IMR-90 (cell line): Measurements from ENCODE around the gene DEFB119. TPM values are rescaled to one million over a fixed set of nuclear protein-coding genes. Genes with fewer than 3 reads are reported as not detected.

Experiments
- ATAC-seq: fragments of 200-7000 bp; cut with Tn5 transposase; 2 replicates; pipeline ENCODE4 v1.9.1; 2020; ENCODE audit warnings: low read depth, mild to moderate bottlenecking, moderate library complexity
- BruUV-seq: library from RNA; stranded (reverse); fragments of 400-500 nt; replicated peaks from 2 replicates; lab custom pipeline; 2021; lab: Mats Ljungman, UMichigan
- CTCF ChIA-PET: fragments of 300-600 bp; formaldehyde crosslinking; extraction: SDS; loops from one replicate; lab custom pipeline; 2021; ENCODE audit warnings: antibody characterized with exemption; lab: Yijun Ruan, JAX
- POLR2A ChIA-PET: fragments of 300-600 bp; sonication (Branson Sonifier 250); formaldehyde crosslinking; loops from one replicate; lab custom pipeline; 2022; ENCODE audit warnings: antibody characterized with exemption; ENCODE audit not compliant: unreplicated experiment; lab: Charles Lee
- DNase-seq: peaks from one replicate; pipeline ENCODE4 v3.0.0; 2013
- H2AFZ ChIP-seq: replicated peaks from 2 replicates; pipeline ENCODE3; 2013; ENCODE audit warnings: low read length, mild to moderate bottlenecking; ENCODE audit not compliant: poor library complexity
- H2AK5ac ChIP-seq: 2 replicates; pipeline ENCODE4 v1.6.1; 2013; ENCODE audit warnings: low read depth, low read length, inconsistent platforms
- H2AK9ac ChIP-seq: replicated peaks from 2 replicates; pipeline ENCODE3; 2013; ENCODE audit warnings: mild to moderate bottlenecking, low read depth, low read length, moderate library complexity; ENCODE audit not compliant: poor library complexity
- H2BK120ac ChIP-seq: 2 replicates; pipeline ENCODE4 v1.6.1; 2013; ENCODE audit warnings: low read depth, low read length, inconsistent platforms
- H2BK15ac ChIP-seq: 3 replicates; pipeline ENCODE4 v1.6.1; 2013; ENCODE audit warnings: low read depth, low read length, inconsistent platforms
- H2BK20ac ChIP-seq: 2 replicates; pipeline ENCODE4 v1.6.1; 2013; ENCODE audit warnings: low read depth, mild to moderate bottlenecking, inconsistent platforms, low read length, moderate library complexity
- H2BK5ac ChIP-seq: 2 replicates; pipeline ENCODE4 v1.6.1; 2013; ENCODE audit warnings: mild to moderate bottlenecking, low read depth, low read length, inconsistent platforms; ENCODE audit not compliant: poor library complexity, severe bottlenecking
- H3K14ac ChIP-seq: replicated peaks from 2 replicates; pipeline ENCODE4 v1.6.1; 2013; ENCODE audit warnings: low read depth, low read length, inconsistent platforms
- H3K18ac ChIP-seq: 2 replicates; pipeline ENCODE4 v1.6.1; 2013; ENCODE audit warnings: low read depth, low read length, control low read depth
- H3K23ac ChIP-seq: 2 replicates; pipeline ENCODE4 v1.6.1; 2013; ENCODE audit warnings: low read depth, low read length, inconsistent platforms
- H3K27ac ChIP-seq: 2 replicates; pipeline ENCODE4 v1.5.1; 2013; ENCODE audit warnings: mild to moderate bottlenecking, control low read depth, low read length; ENCODE audit not compliant: insufficient read depth
- H3K27me3 ChIP-seq: 2 replicates; pipeline ENCODE4 v1.6.1; 2013; ENCODE audit warnings: low read length; ENCODE audit not compliant: control insufficient read depth, insufficient read depth
- H3K36me3 ChIP-seq: 2 replicates; pipeline ENCODE4 v1.6.1; 2013; ENCODE audit warnings: low read length, mixed read lengths; ENCODE audit not compliant: control insufficient read depth, insufficient read depth
- H3K4ac ChIP-seq: 2 replicates; pipeline ENCODE4 v1.6.1; 2013; ENCODE audit warnings: low read depth, low read length, inconsistent platforms
- H3K4me1 ChIP-seq: 2 replicates; pipeline ENCODE4 v1.6.1; 2013; ENCODE audit warnings: low read length, mixed read lengths; ENCODE audit not compliant: control insufficient read depth, insufficient read depth
- H3K4me2 ChIP-seq: 2 replicates; pipeline ENCODE4 v1.6.1; 2013; ENCODE audit warnings: low read depth, mild to moderate bottlenecking, control low read depth, low read length, moderate library complexity
- H3K4me3 ChIP-seq: 2 replicates; pipeline ENCODE4 v1.5.1; 2013; ENCODE audit warnings: low read depth, mild to moderate bottlenecking, control low read depth, low read length, moderate library complexity; ENCODE audit not compliant: insufficient read depth
- H3K56ac ChIP-seq: 2 replicates; pipeline ENCODE4 v1.6.1; 2013; ENCODE audit warnings: low read length, inconsistent platforms; ENCODE audit not compliant: insufficient read depth; ENCODE audit errors: extremely low read depth
- H3K79me1 ChIP-seq, 2 experiments: 2 replicates each; pipeline ENCODE4 v1.6.1; 2013; ENCODE audit warnings: low read length in 2 of 2, inconsistent platforms in 1 of 2, low read depth in 1 of 2
- H3K9ac ChIP-seq: 2 replicates; pipeline ENCODE4 v1.6.1; 2013; ENCODE audit warnings: low read depth, low read length, control low read depth
- H3K9me1 ChIP-seq: 2 replicates; pipeline ENCODE4 v1.6.1; 2013; ENCODE audit warnings: low read length, inconsistent platforms; ENCODE audit not compliant: insufficient read depth
- H3K9me3 ChIP-seq: 2 replicates; pipeline ENCODE4 v1.6.1; 2013; ENCODE audit warnings: low read length; ENCODE audit not compliant: control insufficient read depth, insufficient read depth
- H4K20me1 ChIP-seq: 2 replicates; pipeline ENCODE4 v1.6.1; 2013; ENCODE audit warnings: low read length, inconsistent platforms; ENCODE audit not compliant: insufficient read depth
- H4K5ac ChIP-seq: 2 replicates; pipeline ENCODE4 v1.6.1; 2013; ENCODE audit warnings: mild to moderate bottlenecking, low read depth, low read length, control low read depth
- H4K8ac ChIP-seq, 2 experiments: 2 replicates each; pipeline ENCODE4 v1.6.1; 2013; ENCODE audit warnings: low read depth in 2 of 2, low read length in 2 of 2, control low read depth in 1 of 2, inconsistent platforms in 1 of 2
- H4K91ac ChIP-seq: 2 replicates; pipeline ENCODE4 v1.6.1; 2013; ENCODE audit warnings: low read depth, low read length, inconsistent platforms; ENCODE audit not compliant: insufficient read depth
- BHLHE40 ChIP-seq: fragments of 150-350 bp; IDR thresholded peaks from 2 replicates; pipeline ENCODE4 v1.6.1; 2016; ENCODE audit warnings: mild to moderate bottlenecking, low read depth, low read length
- CEBPB ChIP-seq: IDR thresholded peaks from 2 replicates; pipeline ENCODE4 v1.6.1; 2012; ENCODE audit warnings: low read depth, low read length, improper control_type of control experiment
- CHD1 ChIP-seq: IDR thresholded peaks from 2 replicates; pipeline ENCODE4 v1.6.1; 2012; ENCODE audit warnings: low read depth, low read length, improper control_type of control experiment
- FOS ChIP-seq: fragments of 150-350 bp; IDR thresholded peaks from 2 replicates; pipeline ENCODE4 v1.6.1; 2016; ENCODE audit warnings: low read depth, low read length
- MAFK ChIP-seq: IDR thresholded peaks from 2 replicates; pipeline ENCODE4 v1.6.1; 2012; ENCODE audit warnings: low read depth, low read length, improper control_type of control experiment
- MXI1 ChIP-seq: IDR thresholded peaks from 2 replicates; pipeline ENCODE4 v1.6.1; 2012; ENCODE audit warnings: low read depth, mild to moderate bottlenecking, low read length, moderate library complexity, borderline replicate concordance
- POLR2A ChIP-seq: IDR thresholded peaks from 2 replicates; pipeline ENCODE4 v1.6.1; 2012; ENCODE audit warnings: mild to moderate bottlenecking, low read depth, low read length
- RAD21 ChIP-seq: IDR thresholded peaks from 2 replicates; pipeline ENCODE4 v1.6.1; 2012; ENCODE audit warnings: low read length, improper control_type of control experiment
- SMC3 ChIP-seq: fragments of 150-350 bp; IDR thresholded peaks from 2 replicates; pipeline ENCODE4 v1.6.1; 2016; ENCODE audit warnings: low read depth, mild to moderate bottlenecking, antibody characterized with exemption, low read length, moderate library complexity
- WGBS, 2 experiments: methylation state at CpG; one replicate each; pipeline versions ENCODE4 v1.1.5 to v1.1.7; 2013; ENCODE audit warnings: missing lambda C conversion rate in 2 of 2; ENCODE audit not compliant: insufficient read length in 1 of 2; ENCODE audit errors: extremely low coverage in 2 of 2; 5-methylcytosine and 5-hydroxymethylcytosine counted together
- dilution Hi-C: fragments of 300-500 bp; cut with HindIII; formaldehyde crosslinking; loops from one replicate; pipeline ENCODE4 v1.14.3; 2018; ENCODE audit warnings: low sequenced_read_pairs; ENCODE audit not compliant: unreplicated experiment
- in situ Hi-C: fragments of 300-500 bp; cut with MboI; formaldehyde crosslinking; loops from 3 replicates; pipeline ENCODE4 v1.14.3; 2019; ENCODE audit warnings: low sequenced_read_pairs, inconsistent platforms, mixed read lengths
- intact Hi-C: fragments of 100-400 bp; cut with micrococcal nuclease; formaldehyde crosslinking; loops from 2 replicates; pipeline ENCODE4 v1.10.0; 2022
- polyA plus RNA-seq, 3 experiments: library from polyadenylated mRNA; depleted of rRNA; stranded (reverse); fragments of >200 nt; gene quantifications; 2 replicates each; pipeline ENCODE4 v1.2.3, GENCODE V29; 2012; ENCODE audit warnings: low replicate concordance in 1 of 3
- total RNA-seq: library from RNA; depleted of rRNA; stranded (reverse); fragments of >200 nt; gene quantifications from 2 replicates; pipeline ENCODE4 v1.2.3, GENCODE V29; 2012
- TF ChIP-seq, protein P1 (sequence below): fragments of 150-350 bp; IDR thresholded peaks from 2 replicates; pipeline ENCODE4 v1.6.1; 2016; ENCODE audit warnings: low read depth, mild to moderate bottlenecking, low read length, moderate library complexity, borderline replicate concordance
- TF ChIP-seq, protein P2 (sequence below): fragments of 150-350 bp; IDR thresholded peaks from 2 replicates; pipeline ENCODE4 v1.6.1; 2017; ENCODE audit warnings: mild to moderate bottlenecking, antibody characterized with exemption, low read length, low read depth
- TF ChIP-seq, protein P3 (sequence below): conservative IDR thresholded peaks from 2 replicates; pipeline ENCODE4 v1.5.1; 2012; ENCODE audit warnings: mild to moderate bottlenecking, low read depth, low read length, improper control_type of control experiment

The DEFB119 gene
- total and polyA plus RNA-seq, 2 of the 4 experiments (the other 2 are of a cell fraction): not detected

DNA sequence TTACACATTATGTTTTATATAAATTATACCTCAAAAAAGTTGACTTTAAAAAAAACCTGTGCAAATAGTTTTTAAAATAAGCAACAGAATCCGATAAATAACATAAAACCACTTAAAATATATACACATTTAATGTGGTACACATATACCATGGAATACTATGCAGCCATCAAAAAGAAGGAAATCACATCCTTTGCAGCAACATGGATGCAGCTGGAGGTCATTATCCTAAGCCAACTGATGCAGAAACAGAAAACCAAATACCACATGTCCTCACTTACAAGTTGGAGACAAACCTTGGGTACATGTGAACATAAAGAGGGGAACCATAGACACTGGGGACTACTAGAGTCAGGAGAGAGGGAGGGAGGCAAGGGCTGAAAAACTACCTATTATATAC, 19.6 kb upstream of the DEFB119 start:
- no peaks in the 10 kb centered on the region for H3K79me1 ChIP-seq
- H4K5ac ChIP-seq: no peak overlapping the region
- H3K14ac ChIP-seq: no peak overlapping the region
- no peak overlapping the region for H2AK5ac ChIP-seq
- no peak overlapping the region for H4K91ac ChIP-seq
- no peak overlapping the region for H2BK15ac ChIP-seq
- no peak overlapping the region for H2BK5ac ChIP-seq
- H3K27ac ChIP-seq: no peak overlapping the region
- H2BK20ac ChIP-seq: no peak overlapping the region
- no peaks in the 10 kb centered on the region for H3K9me3 ChIP-seq
- intact Hi-C loops (no loop called here), dilution Hi-C loops (no loop called here), in situ Hi-C loops (no loop called here)
- H3K36me3 ChIP-seq: no peaks in the 10 kb centered on the region
- H3K9ac ChIP-seq: no peak overlapping the region
- no peak overlapping the region for H4K8ac ChIP-seq
- no peaks in the 10 kb centered on the region for H3K9me1 ChIP-seq
- no peaks in the 10 kb centered on the region for H3K27me3 ChIP-seq
- no peak overlapping the region for H2AK9ac ChIP-seq
- H3K4me3 ChIP-seq: no peak overlapping the region
- CTCF ChIA-PET: no interaction called here
- ATAC-seq (no peak), DNase-seq (no peak)
- H3K4ac ChIP-seq: no peak overlapping the region
- H3K18ac ChIP-seq: no peak overlapping the region
- BruUV-seq: no TSS peak
- H3K56ac ChIP-seq: no peak overlapping the region
- H2BK120ac ChIP-seq: no peak overlapping the region
- H4K20me1 ChIP-seq: no peaks in the 10 kb centered on the region
- no CpG with 5 or more reads among the region's 1 CpG for WGBS, 2 experiments
- TF ChIP-seq RAD21 (no peak), SMC3 (no peak), CEBPB (no peak), FOS (no peak), POLR2A (no peak), MAFK (no peak), CHD1 (no peak), MXI1 (no peak), BHLHE40 (no peak)
- TF ChIP-seq, protein P1, sequence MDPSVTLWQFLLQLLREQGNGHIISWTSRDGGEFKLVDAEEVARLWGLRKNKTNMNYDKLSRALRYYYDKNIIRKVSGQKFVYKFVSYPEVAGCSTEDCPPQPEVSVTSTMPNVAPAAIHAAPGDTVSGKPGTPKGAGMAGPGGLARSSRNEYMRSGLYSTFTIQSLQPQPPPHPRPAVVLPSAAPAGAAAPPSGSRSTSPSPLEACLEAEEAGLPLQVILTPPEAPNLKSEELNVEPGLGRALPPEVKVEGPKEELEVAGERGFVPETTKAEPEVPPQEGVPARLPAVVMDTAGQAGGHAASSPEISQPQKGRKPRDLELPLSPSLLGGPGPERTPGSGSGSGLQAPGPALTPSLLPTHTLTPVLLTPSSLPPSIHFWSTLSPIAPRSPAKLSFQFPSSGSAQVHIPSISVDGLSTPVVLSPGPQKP: no peak
- TF ChIP-seq, protein P2, sequence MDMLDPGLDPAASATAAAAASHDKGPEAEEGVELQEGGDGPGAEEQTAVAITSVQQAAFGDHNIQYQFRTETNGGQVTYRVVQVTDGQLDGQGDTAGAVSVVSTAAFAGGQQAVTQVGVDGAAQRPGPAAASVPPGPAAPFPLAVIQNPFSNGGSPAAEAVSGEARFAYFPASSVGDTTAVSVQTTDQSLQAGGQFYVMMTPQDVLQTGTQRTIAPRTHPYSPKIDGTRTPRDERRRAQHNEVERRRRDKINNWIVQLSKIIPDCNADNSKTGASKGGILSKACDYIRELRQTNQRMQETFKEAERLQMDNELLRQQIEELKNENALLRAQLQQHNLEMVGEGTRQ: no peak
- TF ChIP-seq, protein P3, sequence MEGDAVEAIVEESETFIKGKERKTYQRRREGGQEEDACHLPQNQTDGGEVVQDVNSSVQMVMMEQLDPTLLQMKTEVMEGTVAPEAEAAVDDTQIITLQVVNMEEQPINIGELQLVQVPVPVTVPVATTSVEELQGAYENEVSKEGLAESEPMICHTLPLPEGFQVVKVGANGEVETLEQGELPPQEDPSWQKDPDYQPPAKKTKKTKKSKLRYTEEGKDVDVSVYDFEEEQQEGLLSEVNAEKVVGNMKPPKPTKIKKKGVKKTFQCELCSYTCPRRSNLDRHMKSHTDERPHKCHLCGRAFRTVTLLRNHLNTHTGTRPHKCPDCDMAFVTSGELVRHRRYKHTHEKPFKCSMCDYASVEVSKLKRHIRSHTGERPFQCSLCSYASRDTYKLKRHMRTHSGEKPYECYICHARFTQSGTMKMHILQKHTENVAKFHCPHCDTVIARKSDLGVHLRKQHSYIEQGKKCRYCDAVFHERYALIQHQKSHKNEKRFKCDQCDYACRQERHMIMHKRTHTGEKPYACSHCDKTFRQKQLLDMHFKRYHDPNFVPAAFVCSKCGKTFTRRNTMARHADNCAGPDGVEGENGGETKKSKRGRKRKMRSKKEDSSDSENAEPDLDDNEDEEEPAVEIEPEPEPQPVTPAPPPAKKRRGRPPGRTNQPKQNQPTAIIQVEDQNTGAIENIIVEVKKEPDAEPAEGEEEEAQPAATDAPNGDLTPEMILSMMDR: no peak
- no peak overlapping the region for H3K4me2 ChIP-seq
- no peak overlapping the region for H3K23ac ChIP-seq
- no peaks in the 10 kb centered on the region for H3K4me1 ChIP-seq
- H2AFZ ChIP-seq: no peak overlapping the region
- POLR2A ChIA-PET: no interaction called here
